ENCODE results near the gene LRRC72.

DNA sequence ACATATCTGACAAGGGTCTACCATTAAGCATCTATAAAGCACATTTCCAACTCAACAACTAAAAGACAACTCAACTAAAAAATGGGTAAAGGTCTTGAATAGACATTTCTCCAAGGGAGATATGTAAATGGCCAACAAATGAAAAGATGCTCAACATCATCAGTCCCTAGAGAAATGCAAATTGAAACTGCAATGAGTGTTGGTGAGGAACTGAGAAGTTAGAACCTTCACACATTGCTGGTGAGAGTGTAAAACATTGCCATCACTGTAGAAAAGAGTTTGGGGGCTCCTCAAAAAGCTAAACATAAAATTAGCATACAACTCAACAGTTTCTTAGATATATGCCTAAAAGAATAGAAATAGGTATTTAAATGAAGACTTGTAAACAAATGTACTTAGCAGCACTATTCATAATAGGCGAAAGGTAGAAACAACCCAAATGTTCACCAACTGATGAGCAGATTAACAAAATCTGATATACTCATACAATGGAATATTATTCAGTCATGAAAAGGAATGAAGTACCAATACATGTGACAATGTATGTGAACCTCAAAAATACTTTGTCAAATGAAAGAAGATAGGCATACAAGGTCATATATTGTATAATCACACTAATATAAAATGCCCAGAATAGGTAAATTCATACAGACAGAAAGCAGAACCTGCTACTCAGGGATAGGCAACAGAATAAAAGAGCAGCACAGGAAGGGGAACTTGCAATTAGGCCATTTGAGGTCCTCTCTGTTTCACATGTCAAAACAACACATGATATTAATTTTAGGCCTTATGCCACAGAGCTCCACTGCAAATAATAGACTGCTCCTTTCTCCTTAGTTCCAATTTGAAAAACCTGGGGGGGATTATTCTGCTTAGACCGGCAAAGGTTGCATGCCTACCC, 10.6 kb upstream of the LRRC72 start:
- TF ChIP-seq CTCF (IDR thresholded peaks at IDR 0.05) (no peak), EP300 (IDR thresholded peaks at IDR 0.05; ENCODE audit: low read depth) (no peak)

Data from transverse colon (tissue), 3 donors.